ENCODE results near the gene PTPRD.

- TF ChIP-seq CTCF (IDR thresholded peaks at IDR 0.05; ENCODE audit: insufficient read depth, low read length, poor library complexity, severe bottlenecking), result no peak
- TF ChIP-seq EZH2phosphoT487 (conservative IDR thresholded peaks at IDR 0.05; ENCODE audit: low read length), result no peak
Measured at GRCh38 chr9:9919174-9919775, 693.5 kb downstream of the PTPRD start.
